OCI-LY3 (cell line): ENCODE results near the gene UNC5C.

Experiments
- EZH2phosphoT487 ChIP-seq: fragments of 200-600 bp; shearing (Covaris generic); IDR thresholded peaks from 2 replicates; pipeline ENCODE4 v1.6.1; 2018; ENCODE audit warnings: antibody characterized with exemption, mixed run types, low read depth
- TF ChIP-seq, protein P1 (sequence below): fragments of 200-600, 300-600 bp; sonication (generic); IDR thresholded peaks from 2 replicates; pipeline ENCODE4 v1.5.1; 2014; ENCODE audit warnings: antibody characterized with exemption, low read length, low read depth

- TF ChIP-seq, protein P1, sequence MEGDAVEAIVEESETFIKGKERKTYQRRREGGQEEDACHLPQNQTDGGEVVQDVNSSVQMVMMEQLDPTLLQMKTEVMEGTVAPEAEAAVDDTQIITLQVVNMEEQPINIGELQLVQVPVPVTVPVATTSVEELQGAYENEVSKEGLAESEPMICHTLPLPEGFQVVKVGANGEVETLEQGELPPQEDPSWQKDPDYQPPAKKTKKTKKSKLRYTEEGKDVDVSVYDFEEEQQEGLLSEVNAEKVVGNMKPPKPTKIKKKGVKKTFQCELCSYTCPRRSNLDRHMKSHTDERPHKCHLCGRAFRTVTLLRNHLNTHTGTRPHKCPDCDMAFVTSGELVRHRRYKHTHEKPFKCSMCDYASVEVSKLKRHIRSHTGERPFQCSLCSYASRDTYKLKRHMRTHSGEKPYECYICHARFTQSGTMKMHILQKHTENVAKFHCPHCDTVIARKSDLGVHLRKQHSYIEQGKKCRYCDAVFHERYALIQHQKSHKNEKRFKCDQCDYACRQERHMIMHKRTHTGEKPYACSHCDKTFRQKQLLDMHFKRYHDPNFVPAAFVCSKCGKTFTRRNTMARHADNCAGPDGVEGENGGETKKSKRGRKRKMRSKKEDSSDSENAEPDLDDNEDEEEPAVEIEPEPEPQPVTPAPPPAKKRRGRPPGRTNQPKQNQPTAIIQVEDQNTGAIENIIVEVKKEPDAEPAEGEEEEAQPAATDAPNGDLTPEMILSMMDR, result no peak
- TF ChIP-seq EZH2phosphoT487, result no peak
Measured at GRCh38 chr4:95250544-95251137, 298.1 kb downstream of the UNC5C start.
